NCI-H82 treated with DMSO at 0.1 percent for 48 hours (cell line): Measurements from ENCODE around the gene KIAA1755.

Experiments
- DNase-seq: peaks from one replicate; lab custom pipeline; 2025; ENCODE audit not compliant: unreplicated experiment; lab: John Stamatoyannopoulos, UW

KIAA1755 gene

GRCh38 chr20:38260378-38261053 is at the start of gene KIAA1755:
KIAA1755 (minus strand) TSS chr20:38260735; CDS start chr20:38260500, 235 bp downstream.
- DNase-seq: peak; percentile 21

GRCh38 chr20:38308447-38308846 is 47.9 kb upstream of the KIAA1755 start:
- no peak for DNase-seq

- DNase-seq: no peak
Measured at GRCh38 chr20:38308047-38308438, 47.5 kb upstream of the KIAA1755 start.

- no peak for DNase-seq
Measured at GRCh38 chr20:38307371-38308046, 47.0 kb upstream of the KIAA1755 start.

- DNase-seq: no peak
Measured at GRCh38 chr20:38306379-38306778, 45.8 kb upstream of the KIAA1755 start.

- no peak for DNase-seq
Measured at GRCh38 chr20:38305541-38305940, 45.0 kb upstream of the KIAA1755 start.

GRCh38 chr20:38304845-38305447 is 44.4 kb upstream of the KIAA1755 start:
- peak; percentile 47 for DNase-seq

- DNase-seq: no peak
Measured at GRCh38 chr20:38303908-38304379, 43.4 kb upstream of the KIAA1755 start, which contains the start of gene BPI. BPI (plus strand) TSS chr20:38304156; CDS start chr20:38304224, 68 bp downstream.

GRCh38 chr20:38302786-38303185 is 42.3 kb upstream of the KIAA1755 start:
- DNase-seq: no peak

GRCh38 chr20:38301309-38301708 is 40.8 kb upstream of the KIAA1755 start:
- DNase-seq: no peak

GRCh38 chr20:38300438-38300837 is 39.9 kb upstream of the KIAA1755 start:
- DNase-seq: no peak

GRCh38 chr20:38299963-38300362 is 39.4 kb upstream of the KIAA1755 start:
- no peak for DNase-seq

- no peak for DNase-seq
Measured at GRCh38 chr20:38298768-38299288, 38.3 kb upstream of the KIAA1755 start.

GRCh38 chr20:38297916-38298674 is 37.6 kb upstream of the KIAA1755 start:
- DNase-seq: no peak

GRCh38 chr20:38296433-38296832 is 35.9 kb upstream of the KIAA1755 start:
- DNase-seq: no peak

GRCh38 chr20:38295811-38296210 is 35.3 kb upstream of the KIAA1755 start:
- DNase-seq: no peak

GRCh38 chr20:38294076-38294591 is 33.6 kb upstream of the KIAA1755 start:
- no peak for DNase-seq

- DNase-seq: no peak
Measured at GRCh38 chr20:38293491-38294065, 33.0 kb upstream of the KIAA1755 start.

- no peak for DNase-seq
Measured at GRCh38 chr20:38291966-38292365, 31.4 kb upstream of the KIAA1755 start.
